GM18868 (cell line): ENCODE results near the gene CDC34.

Source experiments
- ATAC-seq: cut with Tn5 transposase; IDR thresholded peaks from one replicate; pipeline ENCODE4 v1.9.1; 2021; ENCODE audit warnings: mild to moderate bottlenecking, moderate library complexity; ENCODE audit not compliant: unreplicated experiment

The CDC34 gene

DNA sequence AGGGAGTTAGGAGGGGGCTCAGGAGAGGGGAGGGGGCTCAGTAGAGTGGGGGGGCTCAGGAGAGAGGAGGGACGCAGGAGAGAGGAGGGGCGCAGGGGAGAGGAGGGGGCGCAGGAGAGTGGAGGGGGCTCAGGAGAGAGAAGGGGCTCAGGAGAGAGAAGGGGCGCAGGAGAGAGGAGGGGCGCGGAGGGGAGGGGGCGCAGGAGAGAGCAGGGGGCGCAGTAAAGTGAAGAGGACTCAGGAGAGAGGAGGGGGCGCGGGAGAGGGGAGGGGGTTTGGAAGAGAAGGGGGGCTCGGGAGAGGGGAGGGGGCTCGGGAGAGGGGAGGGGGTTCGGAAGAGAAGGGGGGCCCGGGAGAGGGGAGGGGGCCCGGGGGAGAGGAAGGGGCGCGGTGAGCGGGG lies 34.6 kb upstream of the CDC34 start:
- no peak for ATAC-seq

DNA sequence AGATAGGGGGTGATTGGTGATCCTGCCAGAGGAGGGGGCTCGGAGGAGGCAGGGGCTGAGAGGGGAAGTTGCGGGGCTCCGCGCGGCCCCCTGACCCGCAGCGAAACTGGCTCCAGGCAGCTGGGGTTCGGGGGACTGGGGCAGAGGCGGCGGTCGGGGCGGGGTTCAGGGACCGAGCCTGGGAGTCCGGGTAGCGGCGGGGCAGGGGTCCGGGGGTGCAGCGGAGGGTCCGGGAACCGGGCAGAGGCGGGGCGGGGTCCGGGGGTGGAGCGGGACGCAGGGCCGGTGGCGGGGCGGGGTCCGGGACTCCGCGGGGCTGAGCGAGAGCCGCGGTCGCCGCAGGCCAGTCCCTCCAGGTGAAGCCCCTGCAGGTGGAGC lies 34.1 kb upstream of the CDC34 start:
- no peak for ATAC-seq

DNA sequence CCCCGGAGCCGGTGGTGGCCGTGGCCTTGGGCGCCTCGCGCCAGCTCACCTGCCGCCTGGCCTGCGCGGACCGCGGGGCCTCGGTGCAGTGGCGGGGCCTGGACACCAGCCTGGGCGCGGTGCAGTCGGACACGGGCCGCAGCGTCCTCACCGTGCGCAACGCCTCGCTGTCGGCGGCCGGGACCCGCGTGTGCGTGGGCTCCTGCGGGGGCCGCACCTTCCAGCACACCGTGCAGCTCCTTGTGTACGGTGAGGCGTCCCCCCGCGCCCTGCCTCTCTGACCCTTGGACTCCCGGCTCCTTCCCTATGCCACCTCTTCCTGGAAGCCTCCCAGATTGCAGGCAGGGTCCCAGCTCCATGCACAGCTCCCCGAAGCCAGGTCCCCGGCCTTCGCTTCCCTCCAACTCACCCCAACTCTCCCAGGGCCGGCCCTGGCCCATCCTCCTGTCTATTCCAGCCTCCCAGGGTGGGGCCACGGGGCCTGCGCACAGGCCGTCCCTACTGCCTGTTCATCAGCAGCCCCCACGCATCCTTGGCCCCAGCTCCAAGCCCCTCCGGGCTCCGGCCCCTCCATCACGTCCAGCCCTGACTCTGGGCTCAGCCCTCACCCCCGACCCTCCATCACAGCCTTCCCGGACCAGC lies 33.6 kb upstream of the CDC34 start:
- ATAC-seq, result no peak

DNA sequence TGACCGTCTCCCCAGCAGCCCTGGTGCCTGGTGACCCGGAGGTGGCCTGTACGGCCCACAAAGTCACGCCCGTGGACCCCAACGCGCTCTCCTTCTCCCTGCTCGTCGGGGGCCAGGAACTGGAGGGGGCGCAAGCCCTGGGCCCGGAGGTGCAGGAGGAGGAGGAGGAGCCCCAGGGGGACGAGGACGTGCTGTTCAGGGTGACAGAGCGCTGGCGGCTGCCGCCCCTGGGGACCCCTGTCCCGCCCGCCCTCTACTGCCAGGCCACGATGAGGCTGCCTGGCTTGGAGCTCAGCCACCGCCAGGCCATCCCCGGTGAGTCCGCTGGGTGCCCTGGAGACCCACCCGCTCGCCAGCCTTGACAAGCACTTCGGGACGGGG lies 33.1 kb upstream of the CDC34 start:
- no peak for ATAC-seq

DNA sequence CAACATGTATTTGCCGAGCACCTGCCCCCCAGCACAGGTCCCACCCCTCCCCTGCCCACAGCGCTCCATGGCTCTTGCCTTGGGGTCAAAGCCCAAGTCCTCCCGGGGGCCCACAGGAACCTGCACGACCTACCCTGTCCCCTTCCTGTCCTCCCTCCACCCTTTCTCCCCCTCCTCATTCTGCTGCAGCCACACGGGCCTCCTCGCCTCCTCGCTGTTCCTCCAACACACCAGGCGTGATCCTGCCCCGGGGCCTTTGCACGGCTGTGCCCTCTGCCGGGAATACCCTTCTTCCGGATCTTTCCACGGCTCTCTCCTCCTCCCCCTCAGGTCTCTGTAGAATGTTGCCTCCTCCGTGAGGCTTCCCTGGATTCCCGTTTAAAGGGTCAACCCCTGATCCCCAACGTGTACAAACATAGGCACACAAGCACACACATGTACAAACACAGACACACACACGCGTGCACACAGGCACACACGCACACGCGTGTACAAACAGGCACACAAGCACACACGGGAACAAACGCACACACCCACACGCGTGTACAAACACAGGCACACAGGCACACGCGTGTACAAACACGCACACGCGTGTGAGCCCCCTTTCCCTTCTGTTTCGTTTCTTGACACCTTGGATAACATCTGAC lies 32.5 kb upstream of the CDC34 start:
- no peak for ATAC-seq

DNA sequence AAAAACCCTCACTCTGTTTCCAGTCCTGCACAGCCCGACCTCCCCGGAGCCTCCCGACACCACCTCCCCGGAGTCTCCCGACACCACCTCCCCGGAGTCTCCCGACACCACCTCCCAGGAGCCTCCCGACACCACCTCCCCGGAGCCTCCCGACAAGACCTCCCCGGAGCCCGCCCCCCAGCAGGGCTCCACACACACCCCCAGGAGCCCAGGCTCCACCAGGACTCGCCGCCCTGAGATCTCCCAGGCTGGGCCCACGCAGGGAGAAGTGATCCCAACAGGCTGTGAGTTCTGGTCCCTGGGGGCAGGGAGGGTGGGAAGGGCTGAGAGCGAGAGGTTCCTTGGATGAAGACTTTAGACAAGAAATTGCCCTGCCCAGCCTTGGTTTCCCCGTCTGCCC lies 29.9 kb upstream of the CDC34 start:
- no peak for ATAC-seq

DNA sequence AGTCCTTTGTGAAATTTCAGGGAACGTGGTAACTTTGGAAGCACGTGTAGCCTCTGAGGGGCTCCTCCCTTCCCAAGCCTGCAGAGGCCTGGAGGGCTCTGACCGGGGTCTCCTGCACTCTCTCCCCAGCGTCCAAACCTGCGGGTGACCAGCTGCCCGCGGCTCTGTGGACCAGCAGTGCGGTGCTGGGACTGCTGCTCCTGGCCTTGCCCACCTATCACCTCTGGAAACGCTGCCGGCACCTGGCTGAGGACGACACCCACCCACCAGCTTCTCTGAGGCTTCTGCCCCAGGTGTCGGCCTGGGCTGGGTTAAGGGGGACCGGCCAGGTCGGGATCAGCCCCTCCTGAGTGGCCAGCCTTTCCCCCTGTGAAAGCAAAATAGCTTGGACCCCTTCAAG lies 26.9 kb upstream of the CDC34 start:
- no peak for ATAC-seq

DNA sequence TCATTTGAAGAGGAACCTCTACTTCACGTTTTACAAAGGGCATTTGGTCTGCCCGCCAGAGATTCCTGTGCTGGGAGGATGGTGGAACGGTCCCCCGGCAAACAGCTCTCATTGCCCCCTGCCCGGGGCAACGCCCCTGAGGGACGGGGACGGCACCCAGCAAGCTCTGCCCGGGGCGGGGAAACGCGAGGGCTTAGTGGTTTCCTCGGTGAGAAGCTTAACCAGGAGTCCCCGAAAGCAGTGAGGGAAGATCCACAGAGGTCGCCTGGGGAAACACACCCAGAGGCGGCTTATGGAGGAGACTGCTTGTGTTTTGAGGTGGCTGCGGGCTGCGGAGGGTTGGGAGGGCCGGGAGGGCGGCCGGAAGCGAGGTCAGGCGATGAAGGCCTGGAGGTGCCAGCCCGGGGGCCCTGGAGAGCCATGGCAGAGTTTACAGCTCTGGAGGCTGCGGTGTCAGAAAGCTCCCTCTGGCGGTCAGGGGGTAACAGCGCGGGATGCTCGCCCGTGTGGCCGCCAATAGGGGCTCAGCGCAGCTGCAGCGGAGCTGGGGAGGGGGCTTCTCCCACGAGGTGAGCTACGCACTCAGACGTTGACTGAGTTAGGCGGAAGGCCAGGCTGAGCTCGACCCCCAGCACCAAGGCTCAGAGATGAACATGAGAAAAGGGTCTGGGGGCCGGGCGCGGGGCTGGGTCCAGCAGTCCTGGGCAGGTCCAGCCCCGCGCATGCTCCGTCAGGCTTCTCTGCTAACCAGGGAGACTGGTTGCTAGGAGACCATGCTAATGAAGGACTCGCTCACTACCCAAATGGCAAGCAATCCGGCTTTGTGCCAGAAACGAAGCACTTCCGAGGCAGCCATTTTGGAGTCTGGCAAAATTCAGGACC lies 24.9 kb upstream of the CDC34 start:
- ATAC-seq, result peak; percentile 63

DNA sequence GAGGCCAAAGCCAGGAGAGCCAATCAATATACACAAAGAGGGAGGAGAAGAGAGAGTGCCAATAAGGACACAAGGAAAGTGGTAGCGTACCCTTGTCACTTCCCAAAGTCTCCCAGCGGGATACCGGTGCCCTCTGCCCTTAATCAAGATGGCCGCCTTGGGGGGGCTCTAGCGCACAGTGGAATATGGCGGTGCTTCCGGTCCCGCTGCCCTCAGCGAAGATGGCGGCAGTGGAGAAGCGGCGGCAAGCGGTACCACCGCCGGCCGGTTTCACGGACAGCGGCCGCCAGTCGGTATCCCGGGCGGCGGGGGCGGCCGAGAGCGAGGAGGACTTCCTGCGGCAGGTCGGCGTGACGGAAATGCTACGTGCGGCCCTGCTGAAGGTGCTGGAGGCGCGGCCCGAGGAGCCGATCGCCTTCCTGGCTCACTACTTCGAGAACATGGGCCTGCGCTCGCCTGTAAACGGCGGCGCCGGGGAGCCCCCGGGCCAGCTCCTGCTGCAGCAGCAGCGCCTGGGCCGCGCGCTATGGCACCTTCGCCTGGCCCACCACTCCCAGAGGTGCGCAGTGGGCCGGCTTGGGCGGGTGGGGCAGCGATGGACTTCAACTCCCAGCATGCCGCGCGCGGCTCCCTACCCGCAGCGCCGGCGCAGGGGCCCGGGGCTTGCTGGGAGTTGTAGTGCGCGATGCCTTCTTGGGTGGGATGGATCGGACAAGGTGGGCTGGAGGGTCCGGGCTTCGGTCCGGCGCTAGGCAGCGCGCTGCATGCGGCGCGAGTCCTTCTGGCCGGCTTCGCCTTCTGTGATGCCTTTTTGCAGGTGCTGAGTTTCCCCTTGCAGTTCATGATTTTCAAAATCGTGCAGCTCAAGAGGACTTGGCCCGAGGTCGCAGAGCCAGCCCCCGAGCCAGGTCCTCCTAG lies 24.0 kb upstream of the CDC34 start, which contains the start of gene TPGS1:
Gene TPGS1 (plus strand): TSS at position 212 of the 918 bp plus-strand sequence. CDS start 10 bp downstream, at position 222.
- ATAC-seq, result peak; percentile 52

DNA sequence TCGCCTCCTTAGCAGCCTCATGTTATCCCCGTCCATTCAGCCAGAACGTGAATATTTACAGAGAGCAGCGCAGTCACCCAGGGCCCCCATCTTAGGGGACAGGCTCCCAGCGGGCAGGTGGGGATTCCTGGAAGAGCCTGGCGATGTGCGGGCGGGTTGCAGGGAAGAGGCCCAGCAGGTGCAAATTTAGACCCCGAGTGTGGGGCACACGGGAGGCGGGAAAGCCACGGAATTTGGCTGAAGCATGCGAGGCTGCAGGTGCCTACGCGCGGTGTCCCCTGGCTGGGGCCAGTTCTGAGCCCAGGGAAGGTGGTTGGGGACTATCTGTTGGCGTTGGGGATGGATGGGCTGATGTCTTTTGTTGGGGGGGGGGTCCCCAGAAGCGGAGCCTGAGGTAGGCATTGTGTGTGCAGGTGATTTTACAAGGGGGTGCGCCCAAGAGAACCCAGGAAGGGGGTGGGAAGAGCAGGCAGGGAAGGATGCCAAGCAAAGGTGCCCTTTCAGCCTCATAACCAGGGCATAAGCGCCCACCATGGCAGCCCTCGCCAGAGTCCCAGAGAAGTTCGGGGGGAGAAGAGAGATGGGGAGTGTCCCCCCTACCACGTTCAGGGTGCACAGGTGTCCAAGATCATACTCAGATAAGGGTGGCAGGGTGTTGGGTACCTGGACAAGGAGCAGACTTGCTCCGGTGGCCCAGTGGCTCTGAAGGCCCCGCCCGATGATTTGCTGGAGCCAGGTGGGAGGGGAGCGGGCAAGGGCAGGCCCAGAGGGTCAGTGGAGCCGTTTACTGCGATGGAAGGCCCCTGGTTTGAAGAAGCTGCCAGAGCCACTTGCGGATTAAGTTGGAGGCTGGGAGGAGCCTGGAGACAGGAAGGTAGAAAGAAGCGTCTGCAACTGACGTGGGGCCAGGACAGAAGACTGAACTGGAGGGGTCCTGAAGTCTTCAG lies 23.1 kb upstream of the CDC34 start:
- ATAC-seq, result no peak

DNA sequence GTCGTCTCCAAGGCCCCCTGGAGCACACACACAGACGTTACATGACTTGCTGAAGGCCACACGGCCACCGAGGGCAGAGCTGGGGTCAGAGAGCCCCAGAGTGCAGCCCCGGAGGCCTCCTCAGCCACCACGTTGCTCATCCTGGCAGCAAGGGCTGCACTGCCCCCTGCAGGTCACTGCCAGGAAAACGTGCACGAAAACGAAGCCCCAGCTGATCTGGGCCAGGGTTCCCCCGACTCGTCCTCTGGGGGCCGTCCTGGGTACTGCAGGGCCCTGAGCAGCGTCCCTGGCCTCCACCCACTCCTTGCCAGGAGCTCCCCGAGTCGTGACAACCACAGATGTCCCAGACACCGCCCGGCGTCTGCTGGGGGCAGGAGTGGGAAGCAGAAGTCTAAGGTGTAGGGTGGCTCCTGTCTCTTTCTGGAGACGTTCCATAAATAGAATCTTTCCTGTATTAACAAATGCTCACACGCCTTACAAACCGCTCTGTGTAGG lies 20.9 kb upstream of the CDC34 start:
- peak; percentile 41 for ATAC-seq

DNA sequence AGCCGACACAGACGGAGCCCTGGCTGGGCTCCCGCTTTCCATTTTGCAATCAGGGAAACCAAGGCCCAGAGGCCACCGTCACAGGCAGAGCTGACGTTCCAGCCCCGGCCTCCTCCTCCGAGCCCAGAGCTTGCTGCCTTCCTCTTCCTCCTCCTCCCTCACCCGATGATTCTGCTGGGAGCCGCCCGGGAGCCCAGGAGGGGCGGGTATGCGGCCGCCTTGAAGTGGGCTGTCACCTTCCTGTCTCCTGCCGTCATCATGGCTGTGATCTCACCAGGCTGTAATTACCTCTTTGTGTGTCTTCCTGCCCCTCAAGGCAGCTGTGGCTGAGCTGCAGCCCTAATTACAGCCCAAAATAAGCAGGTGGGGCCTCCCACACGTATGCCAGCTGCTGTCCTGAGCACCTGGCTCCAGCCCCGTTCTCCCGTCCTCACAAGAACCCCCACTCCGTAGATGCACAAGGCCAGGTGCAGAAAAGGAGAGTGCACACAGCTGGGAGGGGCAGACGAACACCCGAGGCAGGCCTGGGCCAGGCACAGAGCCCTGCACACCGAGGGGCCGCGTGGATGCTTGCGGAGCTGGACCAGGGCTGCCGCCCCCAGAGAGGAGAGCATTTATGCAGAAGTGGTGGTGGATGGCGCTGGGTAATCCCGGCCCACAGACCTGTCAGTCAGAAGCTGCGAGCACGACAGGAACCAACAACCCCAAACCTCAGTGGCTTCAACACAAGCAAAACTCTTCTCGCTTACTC lies 20.3 kb upstream of the CDC34 start:
- no peak for ATAC-seq

DNA sequence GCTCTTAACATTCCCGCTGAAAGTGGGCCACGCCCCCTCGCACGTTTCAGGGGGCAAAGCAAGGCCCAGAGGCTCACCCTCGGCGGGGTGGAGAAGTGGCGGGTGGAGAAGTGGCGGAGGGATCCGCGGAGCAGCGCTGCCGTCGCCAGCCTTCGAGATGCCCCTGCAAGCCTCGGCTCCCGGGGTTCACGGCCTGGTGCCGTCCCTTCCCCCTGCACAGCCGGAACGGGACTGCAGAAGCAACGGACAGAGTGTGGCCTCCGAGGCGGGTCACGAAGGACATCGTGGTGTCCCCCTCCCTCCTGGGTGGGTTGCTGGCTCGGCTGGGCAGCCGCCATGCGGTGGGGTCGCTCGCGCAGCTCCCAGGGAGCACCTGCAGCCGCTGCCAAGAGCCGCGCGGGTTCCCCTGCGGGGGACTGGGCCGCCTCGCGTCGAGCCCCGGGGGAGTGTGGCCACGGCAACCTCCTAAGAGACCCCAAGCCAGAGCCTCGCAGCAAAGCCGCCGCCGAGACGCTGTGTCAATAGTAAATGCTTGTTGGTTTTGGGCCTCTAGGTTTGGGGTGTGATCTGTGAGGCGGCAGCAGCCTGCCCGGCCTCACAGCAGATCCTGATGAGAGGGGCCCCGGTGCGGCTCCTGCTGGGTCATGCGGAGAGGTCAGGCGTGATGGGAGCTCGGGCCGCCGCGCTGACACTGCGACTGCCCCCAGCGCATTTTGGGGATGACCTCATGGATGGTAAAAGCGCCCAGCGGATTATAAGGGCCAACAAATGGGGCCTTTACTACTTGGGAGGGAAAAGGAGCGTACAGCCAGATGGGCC lies 18.8 kb upstream of the CDC34 start:
- ATAC-seq, result no peak

DNA sequence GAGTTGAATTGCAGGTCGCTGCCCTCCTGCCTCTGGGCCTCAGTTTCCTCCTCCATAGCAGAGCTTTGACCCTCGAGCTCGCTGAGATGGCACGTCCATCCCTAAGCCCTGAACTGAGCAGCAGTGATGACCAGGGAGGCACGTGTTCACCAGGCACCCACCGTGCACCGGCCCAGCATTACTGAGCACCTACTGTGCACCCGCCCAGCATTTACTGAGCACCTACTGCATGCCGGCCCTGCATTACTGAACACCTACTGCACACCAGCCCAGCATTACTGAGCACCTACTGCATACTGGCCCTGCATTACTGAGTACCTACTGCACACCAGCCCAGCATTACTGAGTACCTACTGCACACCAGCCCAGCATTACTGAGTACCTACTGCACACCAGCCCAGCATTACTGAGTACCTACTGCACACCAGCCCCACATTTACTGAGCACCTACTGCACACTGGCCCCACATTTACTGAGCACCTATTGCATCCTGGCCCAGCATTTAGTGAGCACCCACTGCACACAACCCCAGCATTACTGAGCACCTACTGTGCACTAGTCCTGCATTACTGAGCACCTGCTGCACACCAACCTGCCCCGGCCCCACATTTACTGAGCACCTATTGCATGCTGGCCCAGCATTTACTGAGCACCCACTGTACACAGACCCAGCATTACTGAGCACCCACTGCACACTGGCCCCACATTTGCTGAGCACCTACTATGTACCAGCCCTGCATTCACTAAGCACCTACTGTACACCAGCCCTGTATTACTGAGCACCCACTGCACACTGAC lies 18.0 kb upstream of the CDC34 start:
- no peak for ATAC-seq

DNA sequence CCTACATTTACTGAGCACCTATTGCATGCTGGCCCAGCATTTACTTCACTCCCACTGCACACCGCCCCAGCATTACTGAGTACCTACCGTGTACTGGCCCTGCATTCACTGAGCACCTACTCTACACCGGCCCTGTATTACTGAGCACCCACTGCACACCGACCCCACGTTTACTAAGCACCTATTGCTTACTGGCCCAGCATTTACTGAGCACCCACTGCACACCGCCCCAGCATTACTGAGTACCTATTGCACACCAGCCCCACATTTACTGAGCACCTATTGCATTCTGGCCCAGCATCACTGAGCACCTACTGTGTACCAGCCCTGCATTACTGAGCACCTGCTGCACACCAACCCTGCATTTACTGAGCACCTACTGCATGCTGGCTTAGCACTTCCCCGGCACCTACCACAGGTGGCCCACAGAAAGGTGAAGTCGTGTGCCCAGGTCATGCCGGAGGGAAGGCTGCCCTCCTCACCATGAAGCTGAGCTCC lies 17.3 kb upstream of the CDC34 start:
- no peak for ATAC-seq

DNA sequence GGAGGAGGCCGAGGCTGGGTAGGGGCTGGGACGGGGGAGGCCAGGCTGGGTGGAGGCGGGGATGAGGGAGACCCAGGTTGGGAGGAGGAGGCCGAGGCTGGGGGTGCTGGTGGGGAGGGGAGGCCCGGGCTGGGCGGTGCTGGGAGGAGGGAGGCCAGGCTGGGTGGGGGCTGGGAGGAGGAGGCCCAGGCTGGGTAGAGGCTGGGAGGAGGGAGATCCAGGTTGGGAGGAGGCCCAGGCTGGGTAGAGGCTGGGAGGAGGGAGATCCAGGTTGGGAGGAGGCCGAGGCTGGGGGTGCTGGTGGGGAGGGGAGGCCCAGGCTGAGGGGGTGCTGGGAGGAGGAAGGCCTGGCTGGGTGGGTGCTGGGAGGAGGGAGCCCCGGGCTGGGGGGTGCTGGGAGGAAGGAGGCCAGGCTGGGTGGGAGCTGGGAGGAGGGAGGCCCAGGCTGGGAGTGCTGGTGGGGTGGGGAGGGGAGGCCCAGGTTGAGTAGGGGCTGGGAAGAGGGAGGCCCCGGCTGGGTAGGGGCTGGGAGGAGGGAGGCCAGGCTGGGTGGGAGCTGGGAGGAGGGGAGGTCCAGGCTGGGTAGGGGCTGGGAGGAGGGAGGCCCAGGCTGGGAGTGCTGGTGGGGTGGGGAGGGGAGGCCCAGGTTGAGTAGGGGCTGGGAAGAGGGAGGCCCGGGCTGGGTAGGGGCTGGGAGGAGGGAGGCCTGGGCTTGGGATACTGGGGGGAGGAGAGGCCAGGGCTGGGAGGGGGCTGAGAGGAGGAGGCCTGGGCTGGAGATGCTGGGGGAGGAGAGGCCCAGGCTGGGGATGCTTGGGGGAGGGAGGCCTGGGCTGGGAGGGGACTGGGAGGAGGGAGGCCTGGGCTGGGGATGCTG lies 13.6 kb upstream of the CDC34 start:
- no peak for ATAC-seq
